PC-9 (cell line): ENCODE measurements around the gene MAFG. TPM values are rescaled to one million over a fixed set of nuclear protein-coding genes. Genes with fewer than 3 reads are reported as not detected.

Experiments
- BruUV-seq: library from RNA; stranded (reverse); fragments of 400-500 nt; replicated peaks from 2 replicates; lab custom pipeline; 2021; lab: Mats Ljungman, UMichigan
- CTCF ChIA-PET: fragments of 300-600 bp; sonication (Branson Sonifier 250); formaldehyde crosslinking; loops from one replicate; lab custom pipeline; 2022; ENCODE audit warnings: antibody characterized with exemption; lab: Charles Lee
- POLR2A ChIA-PET: fragments of 300-600 bp; sonication (Branson Sonifier 250); formaldehyde crosslinking; loops from one replicate; lab custom pipeline; 2022; ENCODE audit warnings: antibody characterized with exemption; ENCODE audit not compliant: unreplicated experiment; lab: Charles Lee
- DNase-seq, 2 experiments: peaks; one replicate each; pipeline versions ENCODE4 v3.0.0 to v3.0.0-alpha.2; 2015 to 2022; ENCODE audit warnings: mixed read lengths in 1 of 2
- H2AFZ ChIP-seq: fragments of 200-600 bp; sonication (generic); 2 replicates; pipeline ENCODE4 v1.8.1; 2017; ENCODE audit warnings: antibody characterized with exemption
- H3F3A ChIP-seq: fragments of 200-600 bp; sonication (generic); 2 replicates; pipeline ENCODE4 v1.8.1; 2017; ENCODE audit warnings: antibody characterized with exemption, mild to moderate bottlenecking, low read depth; ENCODE audit not compliant: insufficient read depth
- H3K27ac ChIP-seq: fragments of 200-600 bp; sonication (generic); 2 replicates; pipeline ENCODE4 v1.6.1; 2016; ENCODE audit warnings: mixed run types
- H3K27me3 ChIP-seq: fragments of 200-600 bp; sonication (generic); 2 replicates; pipeline ENCODE4 v1.6.1; 2016; ENCODE audit warnings: low read depth, mixed run types; ENCODE audit not compliant: insufficient read depth
- H3K36me3 ChIP-seq: fragments of 200-600 bp; sonication (generic); 2 replicates; pipeline ENCODE4 v1.6.1; 2016; ENCODE audit warnings: low read depth, mixed run types
- H3K4me1 ChIP-seq: fragments of 200-600 bp; sonication (generic); replicated peaks from 2 replicates; pipeline ENCODE4 v1.6.1; 2016; ENCODE audit warnings: mixed run types; ENCODE audit not compliant: insufficient read depth
- H3K4me2 ChIP-seq: fragments of 200-600 bp; sonication (generic); 2 replicates; pipeline ENCODE4 v1.6.1; 2017; ENCODE audit warnings: mixed run types
- H3K4me3 ChIP-seq: fragments of 200-600 bp; sonication (generic); 2 replicates; pipeline ENCODE4 v1.6.1; 2016; ENCODE audit warnings: mixed run types
- H3K79me2 ChIP-seq: fragments of 200-600 bp; sonication (generic); 2 replicates; pipeline ENCODE4 v1.6.1; 2017; ENCODE audit warnings: low read depth, mixed run types
- H3K9me2 ChIP-seq: fragments of 200-600 bp; sonication (generic); 2 replicates; pipeline ENCODE4 v1.8.1; 2017; ENCODE audit warnings: mild to moderate bottlenecking; ENCODE audit not compliant: insufficient read depth
- H3K9me3 ChIP-seq: fragments of 200-600 bp; sonication (generic); 2 replicates; pipeline ENCODE4 v1.8.1; 2016; ENCODE audit warnings: low read depth; ENCODE audit not compliant: insufficient read depth
- H4K20me1 ChIP-seq: fragments of 200-600 bp; sonication (generic); 2 replicates; pipeline ENCODE4 v1.8.1; 2017; ENCODE audit not compliant: insufficient read depth
- EZH2 ChIP-seq: fragments of 200-600 bp; sonication (generic); IDR thresholded peaks from 2 replicates; pipeline ENCODE4 v1.8.0; 2017; ENCODE audit warnings: antibody characterized with exemption, low read depth
- intact Hi-C: fragments of 100-400 bp; cut with micrococcal nuclease; formaldehyde crosslinking; loops from one replicate; pipeline ENCODE4 v1.10.0; 2022; ENCODE audit not compliant: unreplicated experiment
- total RNA-seq: library from RNA; stranded (reverse); gene quantifications from 2 replicates; pipeline ENCODE4 v1.2.3, GENCODE V29; 2021
- TF ChIP-seq, protein P1 (sequence below): fragments of 200-600 bp; sonication (generic); conservative IDR thresholded peaks from 2 replicates; pipeline ENCODE4 v1.6.1; 2017; ENCODE audit warnings: mixed run types, antibody characterized with exemption, mild to moderate bottlenecking, moderate library complexity

The MAFG gene
- total RNA-seq, 1 experiment from 2014 or later, result 79.5 TPM

DNA sequence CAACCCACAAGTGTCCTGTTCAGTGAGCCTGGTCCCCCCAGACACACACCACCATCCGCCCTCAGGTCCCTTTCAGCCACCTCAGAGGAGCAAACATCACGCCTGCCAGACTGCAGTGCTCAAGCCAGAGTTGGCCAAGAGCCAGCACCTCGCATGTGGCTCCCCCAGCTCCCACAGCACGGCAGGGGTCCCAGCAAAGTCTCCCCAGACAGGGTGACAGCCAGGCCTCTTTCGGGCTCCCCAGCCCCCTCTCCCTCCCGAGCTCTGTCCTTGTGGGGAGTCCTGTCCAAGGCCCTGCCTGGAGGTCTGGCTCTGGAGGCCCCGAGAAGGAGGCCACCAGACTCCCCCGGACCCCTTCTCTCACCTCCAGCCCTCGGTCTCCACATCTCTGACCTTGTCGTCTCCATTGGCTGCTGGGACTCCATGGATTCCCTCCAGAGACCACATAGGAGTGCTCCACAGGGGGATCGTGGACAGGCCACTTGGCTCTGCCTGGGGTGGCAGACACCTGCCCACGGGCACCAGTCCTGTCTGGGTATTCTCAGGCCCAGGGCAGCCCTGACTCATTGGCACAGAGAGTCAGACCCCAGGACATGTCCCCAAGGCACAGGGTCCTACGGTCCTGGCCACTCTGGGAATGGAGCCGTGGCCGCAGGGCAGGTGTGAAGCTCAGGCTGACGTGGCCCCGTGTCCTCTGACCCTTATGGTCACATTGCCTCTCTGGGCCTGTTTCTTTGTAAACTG lies 21.3 kb upstream of the MAFG start:
- Histone ChIP-seq H3K27me3 (no peaks in the 10 kb centered on the region), H4K20me1 (no peaks in the 10 kb centered on the region), H3K27ac (no peak overlapping the region), H3K4me2 (no peak overlapping the region), H3K4me3 (no peak overlapping the region), H3F3A (no peaks in the 10 kb centered on the region), H2AFZ (no peak overlapping the region), H3K79me2 (no peaks in the 10 kb centered on the region), H3K36me3 (no peaks in the 10 kb centered on the region), H3K9me2 (no peaks in the 10 kb centered on the region), H3K9me3 (no peaks in the 10 kb centered on the region), H3K4me1 (no peaks in the 10 kb centered on the region)
- intact Hi-C loops, result no loop called here
- ChIA-PET CTCF (no interaction called here), POLR2A (no interaction called here)
- no TSS peak for BruUV-seq
- TF ChIP-seq, protein P1, sequence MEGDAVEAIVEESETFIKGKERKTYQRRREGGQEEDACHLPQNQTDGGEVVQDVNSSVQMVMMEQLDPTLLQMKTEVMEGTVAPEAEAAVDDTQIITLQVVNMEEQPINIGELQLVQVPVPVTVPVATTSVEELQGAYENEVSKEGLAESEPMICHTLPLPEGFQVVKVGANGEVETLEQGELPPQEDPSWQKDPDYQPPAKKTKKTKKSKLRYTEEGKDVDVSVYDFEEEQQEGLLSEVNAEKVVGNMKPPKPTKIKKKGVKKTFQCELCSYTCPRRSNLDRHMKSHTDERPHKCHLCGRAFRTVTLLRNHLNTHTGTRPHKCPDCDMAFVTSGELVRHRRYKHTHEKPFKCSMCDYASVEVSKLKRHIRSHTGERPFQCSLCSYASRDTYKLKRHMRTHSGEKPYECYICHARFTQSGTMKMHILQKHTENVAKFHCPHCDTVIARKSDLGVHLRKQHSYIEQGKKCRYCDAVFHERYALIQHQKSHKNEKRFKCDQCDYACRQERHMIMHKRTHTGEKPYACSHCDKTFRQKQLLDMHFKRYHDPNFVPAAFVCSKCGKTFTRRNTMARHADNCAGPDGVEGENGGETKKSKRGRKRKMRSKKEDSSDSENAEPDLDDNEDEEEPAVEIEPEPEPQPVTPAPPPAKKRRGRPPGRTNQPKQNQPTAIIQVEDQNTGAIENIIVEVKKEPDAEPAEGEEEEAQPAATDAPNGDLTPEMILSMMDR, result no peak
- no peak for TF ChIP-seq EZH2
- no peak for DNase-seq

DNA sequence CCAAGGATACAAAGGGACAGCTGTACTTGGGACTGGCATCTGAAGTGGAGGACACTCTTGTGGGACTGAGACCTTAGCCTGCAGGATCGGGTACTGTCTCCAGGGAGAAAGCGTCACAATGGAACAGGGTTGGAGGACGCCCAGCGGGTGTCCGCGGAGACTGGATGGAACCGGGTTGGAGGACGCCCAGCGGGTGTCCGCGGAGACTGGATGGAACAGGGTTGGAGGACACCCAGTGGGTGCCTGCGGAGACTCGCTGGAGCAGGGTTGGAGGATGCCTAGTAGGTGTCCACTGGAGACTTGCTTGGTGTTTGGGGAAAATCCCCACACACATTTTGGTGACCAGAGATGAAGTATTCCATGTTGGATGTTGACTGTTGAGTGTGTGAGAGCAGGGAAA lies 19.7 kb upstream of the MAFG start, which contains the start of gene MYADML2:
TSS of gene MYADML2 (minus strand) at position 45 of the 400 bp plus-strand sequence. CDS start 5,492 bp downstream, outside the sequence.
- Histone ChIP-seq H3F3A (no peaks in the 10 kb centered on the region), H4K20me1 (no peaks in the 10 kb centered on the region), H3K4me2 (no peak within 1 kb of the TSS), H3K9me2 (no peaks in the 10 kb centered on the region), H3K27ac (no peak within 1 kb of the TSS), H3K4me1 (no peaks in the 10 kb centered on the region), H3K9me3 (no peaks in the 10 kb centered on the region), H2AFZ (no peak within 1 kb of the TSS), H3K4me3 (no peak within 1 kb of the TSS), H3K36me3 (no peaks in the 10 kb centered on the region), H3K27me3 (no peaks in the 10 kb centered on the region), H3K79me2 (no peaks in the 10 kb centered on the region)
- no peak for DNase-seq
- no TSS peak for BruUV-seq
- TF ChIP-seq EZH2, result no peak
- TF ChIP-seq, protein P1, result no peak
- CTCF ChIA-PET, result no interaction called here
- intact Hi-C loops, result no loop called here
- POLR2A ChIA-PET, result no interaction called here

DNA sequence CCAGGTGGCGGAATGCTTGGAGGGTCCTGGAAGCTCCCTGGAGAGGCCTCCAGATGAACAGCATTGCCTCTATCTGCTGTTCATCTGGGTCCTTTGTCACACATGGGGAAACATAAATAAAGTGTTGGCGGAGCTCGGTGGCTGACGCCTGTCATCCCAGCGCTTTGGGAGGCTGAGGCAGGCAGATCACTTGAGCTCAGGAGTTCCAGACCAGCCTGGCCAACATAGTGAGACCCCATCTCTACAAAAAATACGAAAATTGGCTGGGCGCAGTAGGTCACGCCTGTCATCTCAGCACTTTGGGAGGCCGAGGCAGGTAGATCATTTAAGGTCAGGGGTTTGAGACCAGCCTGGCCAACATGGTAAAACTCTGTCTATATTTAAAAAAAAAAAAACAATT lies 17.3 kb upstream of the MAFG start:
- Histone ChIP-seq H3K9me2 (no peaks in the 10 kb centered on the region), H3K9me3 (no peaks in the 10 kb centered on the region), H4K20me1 (no peaks in the 10 kb centered on the region), H3K4me2 (no peak overlapping the region), H3K79me2 (no peaks in the 10 kb centered on the region), H2AFZ (no peak overlapping the region), H3F3A (no peaks in the 10 kb centered on the region), H3K36me3 (no peaks in the 10 kb centered on the region), H3K27me3 (no peaks in the 10 kb centered on the region), H3K4me3 (no peak overlapping the region), H3K4me1 (no peaks in the 10 kb centered on the region), H3K27ac (no peak overlapping the region)
- DNase-seq, result no peak
- POLR2A ChIA-PET, result no interaction called here
- CTCF ChIA-PET, result no interaction called here
- no TSS peak for BruUV-seq
- intact Hi-C loops, result no loop called here
- TF ChIP-seq EZH2, result no peak
- TF ChIP-seq, protein P1, result no peak
